GM06990 (cell line): ENCODE measurements around the gene CCDC51.
"Not testable (repeated sequence)": the region's sequence is repeated elsewhere in the genome, so short reads cannot be mapped to it uniquely, and the experiment has no call there.

ENCODE experiments used
- DNase-seq: peaks from one replicate; pipeline ENCODE4 v3.0.0-alpha.2; 2011; ENCODE audit not compliant: insufficient read length; ENCODE audit errors: extremely low read depth
- H3K27me3 ChIP-seq: replicated peaks from 2 replicates; pipeline ENCODE4 v1.6.0; 2011; ENCODE audit warnings: low read length; ENCODE audit not compliant: control insufficient read depth, insufficient read depth
- H3K36me3 ChIP-seq: 2 replicates; pipeline ENCODE4 v1.5.1; 2011; ENCODE audit warnings: low read length; ENCODE audit not compliant: control insufficient read depth, insufficient read depth
- H3K4me3 ChIP-seq: replicated peaks from 2 replicates; pipeline ENCODE4 v1.5.1; 2011; ENCODE audit warnings: low read depth, mild to moderate bottlenecking, control low read depth, low read length
- TF ChIP-seq, protein P1 (sequence below): IDR thresholded peaks from 2 replicates; pipeline ENCODE4 v1.5.1; 2011; ENCODE audit warnings: low read length, control low read depth, mild to moderate bottlenecking, inconsistent platforms; ENCODE audit not compliant: insufficient read depth, poor library complexity, severe bottlenecking

Gene CCDC51

GRCh38 chr3:48476426-48477053 is 36.6 kb upstream of the CCDC51 start:
- H3K36me3 ChIP-seq = no peaks in the 10 kb centered on the region; the same call in 1 of the 2 replicates
- TF ChIP-seq, protein P1, sequence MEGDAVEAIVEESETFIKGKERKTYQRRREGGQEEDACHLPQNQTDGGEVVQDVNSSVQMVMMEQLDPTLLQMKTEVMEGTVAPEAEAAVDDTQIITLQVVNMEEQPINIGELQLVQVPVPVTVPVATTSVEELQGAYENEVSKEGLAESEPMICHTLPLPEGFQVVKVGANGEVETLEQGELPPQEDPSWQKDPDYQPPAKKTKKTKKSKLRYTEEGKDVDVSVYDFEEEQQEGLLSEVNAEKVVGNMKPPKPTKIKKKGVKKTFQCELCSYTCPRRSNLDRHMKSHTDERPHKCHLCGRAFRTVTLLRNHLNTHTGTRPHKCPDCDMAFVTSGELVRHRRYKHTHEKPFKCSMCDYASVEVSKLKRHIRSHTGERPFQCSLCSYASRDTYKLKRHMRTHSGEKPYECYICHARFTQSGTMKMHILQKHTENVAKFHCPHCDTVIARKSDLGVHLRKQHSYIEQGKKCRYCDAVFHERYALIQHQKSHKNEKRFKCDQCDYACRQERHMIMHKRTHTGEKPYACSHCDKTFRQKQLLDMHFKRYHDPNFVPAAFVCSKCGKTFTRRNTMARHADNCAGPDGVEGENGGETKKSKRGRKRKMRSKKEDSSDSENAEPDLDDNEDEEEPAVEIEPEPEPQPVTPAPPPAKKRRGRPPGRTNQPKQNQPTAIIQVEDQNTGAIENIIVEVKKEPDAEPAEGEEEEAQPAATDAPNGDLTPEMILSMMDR = no peak
- no peak for DNase-seq
- no peaks in the 10 kb centered on the region for H3K27me3 ChIP-seq
- H3K4me3 ChIP-seq = no peak overlapping the region

DNA sequence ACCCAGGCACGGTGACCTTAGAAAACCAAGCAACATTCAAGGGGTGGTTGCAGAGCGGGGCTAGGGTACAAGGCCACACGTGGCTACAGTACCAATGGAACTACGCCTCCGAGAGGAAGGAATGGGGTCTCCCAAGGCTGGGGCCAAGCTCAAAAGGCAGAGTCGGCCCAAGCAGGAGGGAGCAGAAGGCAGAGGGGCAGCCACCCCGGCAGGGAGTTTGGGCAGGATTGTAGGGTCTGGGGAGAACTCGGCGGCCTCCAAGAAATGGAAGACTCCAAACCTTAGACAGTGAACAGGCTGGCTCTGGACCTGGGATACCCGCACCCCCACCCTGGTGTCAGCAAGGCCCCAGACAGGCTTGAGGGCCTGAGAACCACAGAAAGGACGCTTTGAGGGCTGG is 35.3 kb upstream of the CCDC51 start:
- no peak overlapping the region for H3K4me3 ChIP-seq
- TF ChIP-seq, protein P1 = no peak
- no peak for DNase-seq
- H3K36me3 ChIP-seq = peaks cover 3% of the 10 kb centered on the region
- no peaks in the 10 kb centered on the region for H3K27me3 ChIP-seq

- Histone ChIP-seq H3K36me3 (peaks cover 6% of the 10 kb centered on the region), H3K27me3 (no peaks in the 10 kb centered on the region), H3K4me3 (no peak overlapping the region)
- TF ChIP-seq, protein P1 = no peak
- DNase-seq = no peak
Observed at GRCh38 chr3:48474619-48475018, 34.7 kb upstream of the CCDC51 start.

DNA sequence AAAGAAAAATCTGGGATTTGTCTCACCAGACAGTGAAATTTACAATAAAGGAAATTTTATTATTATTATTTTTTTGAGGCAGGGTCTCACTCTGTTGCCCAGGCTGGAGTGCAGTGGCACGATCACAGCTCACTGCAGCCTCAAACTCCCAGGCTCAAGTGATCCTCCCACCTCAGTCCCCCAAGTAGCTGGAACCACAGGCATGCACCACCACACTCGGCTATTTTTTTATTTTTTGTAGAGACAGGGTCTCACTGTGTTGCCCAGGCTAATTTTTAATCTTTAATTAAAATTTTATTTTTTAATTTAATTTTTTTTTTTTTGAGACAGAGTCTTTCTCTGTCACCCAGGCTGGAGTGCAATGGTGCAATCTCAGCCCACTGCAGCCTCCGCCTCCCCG is 34.1 kb upstream of the CCDC51 start:
- H3K27me3 ChIP-seq, H3K4me3 ChIP-seq, DNase-seq: not testable (repeated sequence)
- H3K36me3 ChIP-seq = peaks cover 10% of the 10 kb centered on the region

- no peak for DNase-seq
- Histone ChIP-seq H3K27me3 (no peaks in the 10 kb centered on the region), H3K36me3 (peaks cover 14% of the 10 kb centered on the region), H3K4me3 (no peak overlapping the region)
- TF ChIP-seq, protein P1 = no peak
Observed at GRCh38 chr3:48473617-48473952, 33.7 kb upstream of the CCDC51 start.

DNA sequence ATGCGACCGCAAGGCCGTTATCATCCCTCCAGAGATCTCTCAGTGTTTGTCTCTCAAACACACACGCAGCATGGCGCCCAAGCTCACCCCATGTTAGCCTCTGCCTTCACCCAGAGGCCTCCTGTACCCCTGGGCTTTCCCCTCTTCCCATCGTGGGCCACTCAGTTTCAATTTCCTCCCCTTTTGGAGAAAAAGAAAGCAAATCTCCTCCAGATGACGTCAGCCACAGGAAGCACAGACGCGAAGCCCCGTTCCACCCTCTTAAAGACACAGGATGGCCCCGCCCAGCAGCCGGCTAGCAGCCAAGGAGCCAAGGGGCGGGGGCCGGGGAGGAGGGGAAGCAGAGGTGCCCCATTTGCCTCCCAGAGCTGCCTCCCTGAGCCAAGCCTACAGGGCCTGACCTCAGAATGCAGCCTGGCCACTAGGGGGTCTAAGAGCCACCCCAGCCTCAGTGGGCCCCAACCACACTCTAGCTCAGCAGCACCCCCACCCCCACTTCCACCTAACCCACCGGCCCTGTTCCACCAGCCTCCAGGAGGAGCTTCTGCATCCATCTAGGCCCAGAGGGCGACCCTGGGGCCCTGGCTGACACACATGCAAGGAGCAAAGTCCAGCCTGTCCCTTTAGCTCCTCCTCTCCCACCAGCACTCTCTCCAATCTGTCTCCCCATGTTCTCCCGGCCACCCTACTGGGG is 33.2 kb upstream of the CCDC51 start:
- peaks cover 19% of the 10 kb centered on the region for H3K36me3 ChIP-seq
- peak overlapping the region; percentile 77 for H3K4me3 ChIP-seq

More for the DNA sequence above, 33.2 kb upstream of the CCDC51 start:
- DNase-seq = peak; percentile 92
- no peaks in the 10 kb centered on the region for H3K27me3 ChIP-seq
- TF ChIP-seq, protein P1 = peak; percentile 61
